ENCODE results near the gene DOCK3. TPM values are rescaled to one million over a fixed set of nuclear protein-coding genes. Genes with fewer than 3 reads are reported as not detected.

Gene DOCK3
- total RNA-seq, 2 experiments from 2014 or later, result 0.93 to 1.1 TPM

DNA sequence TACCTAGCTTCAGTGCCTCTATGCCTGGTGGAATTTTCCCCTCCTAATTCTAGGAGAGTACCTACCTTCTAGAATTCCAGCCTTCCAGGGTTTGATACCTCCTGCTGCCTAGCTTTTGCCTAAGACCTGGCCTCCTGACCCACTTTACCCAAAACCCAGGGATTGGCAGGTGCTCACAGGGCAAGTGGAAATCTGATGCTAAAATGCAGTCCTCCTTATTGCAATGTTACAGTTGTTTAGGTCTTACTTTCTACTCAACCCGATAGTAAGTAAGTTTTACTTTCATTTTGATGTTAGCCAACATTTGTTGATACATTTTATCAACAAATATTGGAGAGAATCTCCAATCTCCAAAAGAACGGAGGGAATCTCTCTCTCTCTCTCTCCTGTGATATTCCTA is 275.9 kb downstream of the DOCK3 start:
- Mint-ChIP-seq H3K4me1 (ENCODE audit: low read depth) (peaks cover 14% of the 10 kb centered on the region), H3K9me3 (no peaks in the 10 kb centered on the region), H3K27me3 (peaks cover 4% of the 10 kb centered on the region), H3K27ac (no peak overlapping the region), H3K4me3 (no peak overlapping the region), H3K36me3 (ENCODE audit: low read depth) (no peaks in the 10 kb centered on the region)
- no peaks in the 10 kb centered on the region for H3K36me3 ChIP-seq (ENCODE audit: insufficient read depth, low read length)
- H3K27me3 ChIP-seq (ENCODE audit: control insufficient read depth in 1 of 2, insufficient read depth in 2 of 2, low read length in 2 of 2), result no peaks in the 10 kb centered on the region
- CTCF ChIA-PET, result no interaction called here
- POLR2A ChIA-PET, result no interaction called here
- H3K27ac ChIP-seq (ENCODE audit: low read depth in 1 of 2, low read length in 2 of 2), result no peak overlapping the region
- intact Hi-C loops (cut with DNase I, micrococcal nuclease), result no loop called here
- peak in 1 of 14 experiments; percentile 8 for DNase-seq
- H3K4me1 ChIP-seq (ENCODE audit: insufficient read depth, low read length), result peaks cover 3% of the 10 kb centered on the region
- ATAC-seq (ENCODE audit: poor library complexity), result no peak
- TF ChIP-seq, protein P1, sequence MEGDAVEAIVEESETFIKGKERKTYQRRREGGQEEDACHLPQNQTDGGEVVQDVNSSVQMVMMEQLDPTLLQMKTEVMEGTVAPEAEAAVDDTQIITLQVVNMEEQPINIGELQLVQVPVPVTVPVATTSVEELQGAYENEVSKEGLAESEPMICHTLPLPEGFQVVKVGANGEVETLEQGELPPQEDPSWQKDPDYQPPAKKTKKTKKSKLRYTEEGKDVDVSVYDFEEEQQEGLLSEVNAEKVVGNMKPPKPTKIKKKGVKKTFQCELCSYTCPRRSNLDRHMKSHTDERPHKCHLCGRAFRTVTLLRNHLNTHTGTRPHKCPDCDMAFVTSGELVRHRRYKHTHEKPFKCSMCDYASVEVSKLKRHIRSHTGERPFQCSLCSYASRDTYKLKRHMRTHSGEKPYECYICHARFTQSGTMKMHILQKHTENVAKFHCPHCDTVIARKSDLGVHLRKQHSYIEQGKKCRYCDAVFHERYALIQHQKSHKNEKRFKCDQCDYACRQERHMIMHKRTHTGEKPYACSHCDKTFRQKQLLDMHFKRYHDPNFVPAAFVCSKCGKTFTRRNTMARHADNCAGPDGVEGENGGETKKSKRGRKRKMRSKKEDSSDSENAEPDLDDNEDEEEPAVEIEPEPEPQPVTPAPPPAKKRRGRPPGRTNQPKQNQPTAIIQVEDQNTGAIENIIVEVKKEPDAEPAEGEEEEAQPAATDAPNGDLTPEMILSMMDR (IDR thresholded peaks at IDR 0.05), result no peak
- H3K4me3 ChIP-seq (ENCODE audit: low read length), result peak overlapping the region; percentile 11
- no peaks in the 10 kb centered on the region for H3K9me3 ChIP-seq (ENCODE audit: control insufficient read depth in 1 of 2, insufficient read depth in 1 of 2, low read length in 2 of 2)

DNA sequence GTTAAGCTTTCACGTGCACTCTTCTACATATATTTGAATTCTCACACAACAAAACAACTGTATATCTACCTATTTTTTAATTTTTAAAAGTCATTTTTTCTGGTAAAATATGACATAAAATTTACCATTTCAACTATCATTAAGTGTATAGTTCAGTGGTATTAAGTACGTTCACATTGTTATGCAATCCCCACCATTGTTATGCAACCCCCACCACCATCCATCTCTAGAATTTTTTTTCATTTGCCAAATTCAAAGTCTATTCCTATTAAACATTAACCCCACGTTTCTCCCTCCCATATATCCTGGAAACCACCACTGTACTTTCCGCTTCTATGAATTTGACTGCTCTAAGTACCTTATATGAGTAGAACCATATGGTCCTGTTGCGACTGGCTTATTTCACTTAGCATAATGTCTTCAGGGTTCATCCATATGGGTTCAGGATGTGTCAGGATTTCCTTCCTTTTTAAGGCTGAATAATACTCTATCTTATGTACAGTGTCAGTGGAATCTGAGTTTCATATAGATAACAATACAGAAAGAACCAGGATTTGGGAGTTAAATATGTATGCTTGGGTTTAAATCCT is 279.2 kb downstream of the DOCK3 start:
- Histone ChIP-seq H3K27me3 (ENCODE audit: control insufficient read depth in 1 of 2, insufficient read depth in 2 of 2, low read length in 2 of 2) (no peaks in the 10 kb centered on the region), H3K4me1 (ENCODE audit: insufficient read depth, low read length) (peaks cover 3% of the 10 kb centered on the region), H3K9me3 (ENCODE audit: control insufficient read depth in 1 of 2, insufficient read depth in 1 of 2, low read length in 2 of 2) (no peaks in the 10 kb centered on the region), H3K36me3 (ENCODE audit: insufficient read depth, low read length) (no peaks in the 10 kb centered on the region), H3K27ac (ENCODE audit: low read depth in 1 of 2, low read length in 2 of 2) (no peak overlapping the region), H3K4me3 (ENCODE audit: low read length) (no peak overlapping the region)
- TF ChIP-seq, protein P1 (IDR thresholded peaks at IDR 0.05), result no peak
- Mint-ChIP-seq H3K27ac (no peak overlapping the region), H3K9me3 (no peaks in the 10 kb centered on the region), H3K4me1 (ENCODE audit: low read depth) (peaks cover 14% of the 10 kb centered on the region), H3K36me3 (ENCODE audit: low read depth) (no peaks in the 10 kb centered on the region), H3K4me3 (no peak overlapping the region), H3K27me3 (peaks cover 7% of the 10 kb centered on the region)
- ChIA-PET POLR2A (no interaction called here), CTCF (no interaction called here)
- DNase-seq, result no peak
- intact Hi-C loops (cut with DNase I, micrococcal nuclease), result no loop called here
- ATAC-seq (ENCODE audit: poor library complexity), result no peak

DNA sequence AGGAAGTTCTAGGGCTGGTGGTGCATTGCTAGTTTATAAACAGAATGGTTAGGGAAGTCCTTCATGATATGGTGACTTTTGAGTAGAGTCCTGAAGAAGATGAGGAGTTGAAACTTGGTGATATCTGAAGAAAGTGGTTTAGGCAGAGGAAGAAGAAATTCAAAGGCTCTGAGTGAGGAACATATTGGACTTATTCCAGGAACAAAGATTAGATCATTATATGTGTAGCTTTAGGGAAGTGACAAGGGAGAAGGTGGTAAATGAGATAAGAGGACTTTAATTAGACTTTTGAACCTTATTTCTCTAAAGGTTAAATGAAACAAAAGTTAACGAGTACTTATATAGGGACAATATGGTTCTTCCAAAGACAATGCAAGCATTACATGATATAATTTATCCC is 286.7 kb downstream of the DOCK3 start:
- Histone ChIP-seq H3K9me3 (ENCODE audit: control insufficient read depth in 1 of 2, insufficient read depth in 1 of 2, low read length in 2 of 2) (no peaks in the 10 kb centered on the region), H3K27me3 (ENCODE audit: control insufficient read depth in 1 of 2, insufficient read depth in 2 of 2, low read length in 2 of 2) (peaks cover 0 to 4% of the 10 kb centered on the region in 2 experiments), H3K4me1 (ENCODE audit: insufficient read depth, low read length) (no peaks in the 10 kb centered on the region), H3K4me3 (ENCODE audit: low read length) (no peak overlapping the region), H3K36me3 (ENCODE audit: insufficient read depth, low read length) (no peaks in the 10 kb centered on the region), H3K27ac (ENCODE audit: low read depth in 1 of 2, low read length in 2 of 2) (no peak overlapping the region)
- Mint-ChIP-seq H3K4me1 (ENCODE audit: low read depth) (no peaks in the 10 kb centered on the region), H3K27me3 (peaks cover 26% of the 10 kb centered on the region), H3K36me3 (ENCODE audit: low read depth) (no peaks in the 10 kb centered on the region), H3K9me3 (no peaks in the 10 kb centered on the region), H3K4me3 (no peak overlapping the region), H3K27ac (no peak overlapping the region)
- TF ChIP-seq, protein P1 (IDR thresholded peaks at IDR 0.05), result no peak
- ChIA-PET CTCF (no interaction called here), POLR2A (no interaction called here)
- no peak for DNase-seq
- intact Hi-C loops (cut with DNase I, micrococcal nuclease), result no loop called here
- ATAC-seq (ENCODE audit: poor library complexity), result no peak
